Panc1 (cell line): ENCODE results near the gene EIF2S2. TPM values are rescaled to one million over a fixed set of nuclear protein-coding genes. Genes with fewer than 3 reads are reported as not detected.

Source experiments
- ATAC-seq: fragments of 200-7000 bp; cut with Tn5 transposase; 2 replicates; pipeline ENCODE4 v1.9.1; 2020; ENCODE audit warnings: mild to moderate bottlenecking, moderate library complexity
- BruUV-seq: library from RNA; stranded (reverse); fragments of 400-500 nt; replicated peaks from 2 replicates; lab custom pipeline; 2021; lab: Mats Ljungman, UMichigan
- CTCF ChIA-PET: fragments of 300-600 bp; sonication (Branson Sonifier 250); formaldehyde crosslinking; loops from one replicate; lab custom pipeline; 2022; ENCODE audit warnings: antibody characterized with exemption; lab: Charles Lee
- POLR2A ChIA-PET: fragments of 300-600 bp; sonication (Branson Sonifier 250); formaldehyde crosslinking; loops from one replicate; lab custom pipeline; 2022; ENCODE audit warnings: antibody characterized with exemption; lab: Charles Lee
- DNase-seq: peaks from one replicate; pipeline ENCODE4 v3.0.0-alpha.2; 2010; ENCODE audit warnings: low read depth, low spot score
- H3K27ac ChIP-seq: 2 replicates; pipeline ENCODE4 v1.5.1; 2011; ENCODE audit warnings: mild to moderate bottlenecking, low read length, inconsistent platforms
- H3K27me3 ChIP-seq: fragments of 200-500 bp; sonication (Bioruptor generic); 2 replicates; pipeline ENCODE4 v1.6.0; 2014; ENCODE audit warnings: low read length, inconsistent platforms; ENCODE audit not compliant: control insufficient read depth, insufficient read depth
- H3K36me3 ChIP-seq: fragments of 200-500 bp; sonication (Bioruptor generic); 2 replicates; pipeline ENCODE4 v1.5.1; 2014; ENCODE audit warnings: inconsistent platforms, mild to moderate bottlenecking, low read length, moderate library complexity; ENCODE audit not compliant: control insufficient read depth, insufficient read depth
- H3K4me1 ChIP-seq: 2 replicates; pipeline ENCODE4 v1.5.1; 2011; ENCODE audit warnings: inconsistent platforms, mild to moderate bottlenecking, low read length, moderate library complexity; ENCODE audit not compliant: control insufficient read depth, insufficient read depth
- H3K4me3 ChIP-seq, 2 experiments: 2 replicates each; pipeline ENCODE4 v1.5.1; 2011 to 2012; ENCODE audit warnings: low read depth in 2 of 2, low read length in 2 of 2, mild to moderate bottlenecking in 2 of 2, inconsistent platforms in 1 of 2, moderate library complexity in 1 of 2
- H3K9me3 ChIP-seq: fragments of 200-500 bp; sonication (Bioruptor generic); 2 replicates; pipeline ENCODE4 v1.5.1; 2014; ENCODE audit warnings: low read depth, mild to moderate bottlenecking, inconsistent platforms, low read length, moderate library complexity; ENCODE audit not compliant: control insufficient read depth, insufficient read depth
- CTCF ChIP-seq: fragments of 450-650 bp; IDR thresholded peaks from 2 replicates; pipeline ENCODE4 v1.5.1; 2017; ENCODE audit warnings: mild to moderate bottlenecking
- POLR2AphosphoS5 ChIP-seq: IDR thresholded peaks from 2 replicates; pipeline ENCODE4 v1.6.1; 2012; ENCODE audit warnings: mild to moderate bottlenecking, low read depth, low read length, moderate library complexity
- REST ChIP-seq, 2 experiments: IDR thresholded peaks; 2 replicates each; pipeline ENCODE4 v1.6.1; 2011 to 2012; ENCODE audit warnings: low read depth in 2 of 2, control low read depth in 1 of 2, low read length in 1 of 2, mild to moderate bottlenecking in 1 of 2, moderate library complexity in 1 of 2; ENCODE audit not compliant: insufficient read depth in 1 of 2
- SIN3A ChIP-seq: IDR thresholded peaks from 2 replicates; pipeline ENCODE4 v1.6.1; 2012; ENCODE audit warnings: low read depth, mild to moderate bottlenecking, low read length, moderate library complexity, borderline replicate concordance; ENCODE audit not compliant: insufficient read depth
- TCF7L2 ChIP-seq: IDR thresholded peaks from 2 replicates; pipeline ENCODE4 v1.6.1; 2011; ENCODE audit warnings: mild to moderate bottlenecking, low read depth, low read length, inconsistent platforms
- in situ Hi-C: cut with HindIII; loops from 2 replicates; pipeline ENCODE4 v1.10.0; 2016; ENCODE audit warnings: low sequenced_read_pairs, low pct_unique_long_range_greater_than_20kb
- intact Hi-C: fragments of 100-400 bp; cut with micrococcal nuclease; formaldehyde crosslinking; loops from one replicate; pipeline ENCODE4 v1.10.0; 2022; ENCODE audit not compliant: unreplicated experiment
- total RNA-seq: library from RNA; stranded (reverse); gene quantifications from one replicate; pipeline ENCODE4 v1.2.1, GENCODE V29; 2021; ENCODE audit not compliant: unreplicated experiment

Gene EIF2S2
- total RNA-seq, 1 experiment from 2014 or later, result 82.0 TPM

- intact Hi-C loops, result no loop called here
- CTCF ChIA-PET, result no interaction called here
- BruUV-seq, result no TSS peak
Observed at GRCh38 chr20:34049389-34049788, 62.7 kb downstream of the EIF2S2 start.

GRCh38 chr20:34047917-34048316 lies 64.1 kb downstream of the EIF2S2 start:
- ATAC-seq, result no peak
- ChIA-PET CTCF (no interaction called here), POLR2A (interaction anchor here (0.7 kb wide), 1 partner anchor 86 kb away, joined by 3 read pairs; no protein-coding TSS in a partner anchor)

More at GRCh38 chr20:34049389-34049788, 62.7 kb downstream of the EIF2S2 start:
- Histone ChIP-seq H3K27me3 (no peaks in the 10 kb centered on the region), H3K36me3 (no peaks in the 10 kb centered on the region), H3K27ac (no peak overlapping the region), H3K9me3 (no peaks in the 10 kb centered on the region), H3K4me1 (no peaks in the 10 kb centered on the region), H3K4me3 (no peak overlapping the region)
- in situ Hi-C loops, result no loop called here
- TF ChIP-seq TCF7L2, result no peak
- TF ChIP-seq CTCF, result no peak
- no peak for TF ChIP-seq SIN3A
- no peak for TF ChIP-seq POLR2AphosphoS5
- TF ChIP-seq REST (IDR thresholded peaks at IDR 0.05; ENCODE audit: insufficient read depth in 1 of 2, low read depth in 2 of 2, low read length in 1 of 2), result no peak
- DNase-seq (no peak), ATAC-seq (no peak)
- POLR2A ChIA-PET, result interaction anchor here (0.6 kb wide), 2 partner anchors 68 to 455 kb away, joined by 3 read pairs; no protein-coding TSS in a partner anchor

More at GRCh38 chr20:34047917-34048316, 64.1 kb downstream of the EIF2S2 start:
- TF ChIP-seq CTCF, result no peak
- no peak for TF ChIP-seq SIN3A
- TF ChIP-seq REST (IDR thresholded peaks at IDR 0.05; ENCODE audit: insufficient read depth in 1 of 2, low read depth in 2 of 2, low read length in 1 of 2), result no peak
- TF ChIP-seq POLR2AphosphoS5, result no peak
- TF ChIP-seq TCF7L2, result no peak
- H3K4me3 ChIP-seq, result no peak overlapping the region
- no TSS peak for BruUV-seq
- intact Hi-C loops (no loop called here), in situ Hi-C loops (no loop called here)
- no peak overlapping the region for H3K27ac ChIP-seq
- H3K4me1 ChIP-seq, result no peaks in the 10 kb centered on the region
- no peaks in the 10 kb centered on the region for H3K9me3 ChIP-seq
- no peaks in the 10 kb centered on the region for H3K36me3 ChIP-seq
- no peak for DNase-seq
- no peaks in the 10 kb centered on the region for H3K27me3 ChIP-seq
